Muscle of arm (tissue), 12 donors: Measurements from ENCODE around the gene NPLOC4. TPM values are rescaled to one million over a fixed set of nuclear protein-coding genes. Genes with fewer than 3 reads are reported as not detected.
"Not testable (repeated sequence)": the region's sequence is repeated elsewhere in the genome, so short reads cannot be mapped to it uniquely, and the experiment has no call there.

Experiments used
- DNase-seq: peaks from one replicate; pipeline ENCODE4 v3.0.0-alpha.2; 2013
- polyA plus RNA-seq, 12 donors: library from polyadenylated mRNA; unstranded; fragments of 120-200 nt; gene quantifications; one replicate each; pipeline ENCODE4 v1.2.1, GENCODE V29; 2013; ENCODE audit not compliant: insufficient read length in 12 of 12

The NPLOC4 gene
- polyA plus RNA-seq, 12 donors: 48.7 to 63.7 (median 58.9) TPM; not detected in 1

- no peak for DNase-seq
Measured at GRCh38 chr17:81535480-81536298, 101.2 kb downstream of the NPLOC4 start.

DNA sequence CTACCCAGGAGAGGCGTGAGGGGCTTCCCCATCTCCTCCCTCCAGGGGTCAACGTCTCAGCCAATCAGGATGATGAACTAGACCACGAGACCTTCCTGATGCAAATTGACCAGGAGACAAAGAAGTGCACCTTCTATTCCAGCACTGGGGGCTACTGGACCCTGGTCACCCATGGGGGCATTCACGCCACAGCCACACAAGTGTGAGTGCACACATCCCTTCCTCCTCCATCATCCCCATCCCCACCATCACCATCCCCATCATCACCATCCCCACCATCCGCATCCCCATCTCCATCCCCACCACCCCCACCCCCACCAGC is 101.9 kb downstream of the NPLOC4 start:
- DNase-seq: no peak

- no peak for DNase-seq
Measured at GRCh38 chr17:81534157-81535006, 102.5 kb downstream of the NPLOC4 start.

DNA sequence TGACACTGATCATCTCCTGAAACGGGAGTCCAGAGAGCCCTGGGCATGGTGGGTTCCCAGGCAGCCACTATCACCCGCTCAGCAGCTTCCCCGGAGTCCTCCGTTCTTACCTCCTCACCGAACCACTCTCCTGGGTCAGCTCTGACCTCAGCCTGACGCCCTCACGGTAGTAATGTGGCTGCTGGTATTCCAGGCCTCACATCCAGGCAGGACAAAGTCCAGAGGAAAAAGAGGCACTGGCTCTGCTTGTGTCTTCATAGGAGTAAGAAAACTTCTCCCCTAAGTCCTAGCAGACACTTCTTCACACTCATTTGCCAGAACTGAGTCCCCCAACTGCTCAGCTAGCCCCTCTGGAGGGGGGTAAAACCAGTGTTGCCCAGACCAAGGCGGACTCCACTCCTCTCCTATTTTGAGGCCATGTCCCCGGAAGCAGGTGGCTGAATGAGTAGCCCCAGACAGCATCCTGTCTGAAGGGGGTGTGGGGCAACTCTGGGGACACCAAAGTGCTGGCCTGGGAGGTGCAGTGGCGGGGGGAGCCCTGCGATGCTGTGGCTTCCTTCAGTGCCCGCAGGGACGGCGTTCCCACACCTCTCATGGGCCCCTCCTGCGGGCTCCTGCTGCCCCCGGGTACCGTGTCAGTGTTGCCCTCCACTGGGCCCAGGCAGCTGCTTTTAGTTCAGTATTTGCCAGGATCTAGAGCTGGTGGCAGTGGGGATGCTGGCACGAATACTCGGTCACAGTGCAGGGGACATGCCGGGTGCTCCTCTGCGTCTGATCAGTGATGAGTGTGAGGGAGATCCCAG is 103.4 kb downstream of the NPLOC4 start:
- no peak for DNase-seq

DNA sequence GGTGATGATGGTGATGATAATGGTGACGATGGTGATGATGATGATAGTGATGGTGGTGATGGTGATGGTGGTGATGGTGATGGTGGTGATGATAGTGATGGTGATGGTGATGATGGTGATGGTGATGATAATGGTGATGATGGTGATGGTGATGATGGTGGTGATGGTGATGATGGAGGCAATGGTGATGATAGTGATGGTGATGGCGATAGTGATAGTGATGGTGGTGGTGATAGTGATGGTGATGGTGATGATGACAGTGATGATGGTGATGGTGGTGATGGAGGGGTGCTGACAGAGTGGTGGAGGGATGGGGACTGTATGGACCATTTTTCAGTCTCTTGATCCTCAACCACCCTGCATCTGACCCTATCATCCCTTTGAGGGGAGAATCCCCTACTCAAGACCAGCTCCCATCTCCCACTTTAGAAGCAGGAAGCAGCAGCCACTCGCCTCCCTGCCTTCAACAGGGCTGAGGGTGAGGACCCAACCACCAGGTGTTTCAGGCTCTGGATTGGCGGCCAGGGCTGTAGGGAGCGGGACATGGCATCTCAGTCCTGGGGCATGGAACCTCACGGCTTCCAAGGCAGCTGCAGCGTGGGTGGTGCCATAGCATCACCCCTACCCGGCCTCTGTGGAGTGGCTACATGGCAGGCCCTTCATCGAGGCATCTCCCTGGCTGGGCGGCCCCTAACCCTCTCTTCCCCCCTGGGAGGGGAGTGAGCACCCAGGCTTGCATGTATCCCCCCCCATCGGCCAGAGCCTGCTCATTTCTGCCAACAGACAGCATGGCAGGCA is 104.2 kb downstream of the NPLOC4 start:
- no peak for DNase-seq

- not testable (repeated sequence) for DNase-seq
Measured at GRCh38 chr17:81531998-81532404, 104.9 kb downstream of the NPLOC4 start.

GRCh38 chr17:81531013-81531412 is 105.9 kb downstream of the NPLOC4 start:
- not testable (repeated sequence) for DNase-seq

DNA sequence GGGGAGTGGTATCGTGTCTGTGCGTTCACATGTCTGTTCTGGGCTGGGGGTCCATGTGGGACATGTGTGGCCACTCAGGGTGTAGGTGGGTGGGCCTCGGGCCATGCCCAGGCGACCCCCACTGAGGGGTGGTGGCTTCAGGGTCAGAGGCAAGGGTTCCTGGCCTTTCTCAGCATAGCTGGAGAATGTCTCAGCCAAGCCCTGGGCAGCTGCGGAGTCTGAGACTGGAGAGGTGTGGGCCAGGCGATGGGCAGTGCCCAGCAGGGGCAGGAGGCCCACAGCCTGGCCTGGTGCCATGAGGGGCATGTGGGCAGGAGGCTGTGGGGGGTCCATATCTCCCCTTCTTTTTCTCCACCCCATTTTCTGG is 107.5 kb downstream of the NPLOC4 start:
- no peak for DNase-seq

DNA sequence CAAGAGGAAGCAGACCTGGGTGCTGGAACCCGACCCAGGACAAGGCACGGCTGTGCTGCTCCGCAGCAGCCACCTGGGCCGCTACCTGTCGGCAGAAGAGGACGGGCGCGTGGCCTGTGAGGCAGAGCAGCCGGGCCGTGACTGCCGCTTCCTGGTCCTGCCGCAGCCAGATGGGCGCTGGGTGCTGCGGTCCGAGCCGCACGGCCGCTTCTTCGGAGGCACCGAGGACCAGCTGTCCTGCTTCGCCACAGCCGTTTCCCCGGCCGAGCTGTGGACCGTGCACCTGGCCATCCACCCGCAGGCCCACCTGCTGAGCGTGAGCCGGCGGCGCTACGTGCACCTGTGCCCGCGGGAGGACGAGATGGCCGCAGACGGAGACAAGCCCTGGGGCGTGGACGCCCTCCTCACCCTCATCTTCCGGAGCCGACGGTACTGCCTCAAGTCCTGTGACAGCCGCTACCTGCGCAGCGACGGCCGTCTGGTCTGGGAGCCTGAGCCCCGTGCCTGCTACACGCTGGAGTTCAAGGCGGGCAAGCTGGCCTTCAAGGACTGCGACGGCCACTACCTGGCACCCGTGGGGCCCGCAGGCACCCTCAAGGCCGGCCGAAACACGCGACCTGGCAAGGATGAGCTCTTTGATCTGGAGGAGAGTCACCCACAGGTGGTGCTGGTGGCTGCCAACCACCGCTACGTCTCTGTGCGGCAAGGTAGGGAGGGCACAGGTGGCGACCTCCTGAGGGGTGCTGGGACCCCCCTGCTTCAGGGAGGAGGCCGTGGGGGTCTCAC is 108.1 kb downstream of the NPLOC4 start:
- no peak for DNase-seq

- DNase-seq: no peak
Measured at GRCh38 chr17:81528384-81528650, 108.6 kb downstream of the NPLOC4 start.

DNA sequence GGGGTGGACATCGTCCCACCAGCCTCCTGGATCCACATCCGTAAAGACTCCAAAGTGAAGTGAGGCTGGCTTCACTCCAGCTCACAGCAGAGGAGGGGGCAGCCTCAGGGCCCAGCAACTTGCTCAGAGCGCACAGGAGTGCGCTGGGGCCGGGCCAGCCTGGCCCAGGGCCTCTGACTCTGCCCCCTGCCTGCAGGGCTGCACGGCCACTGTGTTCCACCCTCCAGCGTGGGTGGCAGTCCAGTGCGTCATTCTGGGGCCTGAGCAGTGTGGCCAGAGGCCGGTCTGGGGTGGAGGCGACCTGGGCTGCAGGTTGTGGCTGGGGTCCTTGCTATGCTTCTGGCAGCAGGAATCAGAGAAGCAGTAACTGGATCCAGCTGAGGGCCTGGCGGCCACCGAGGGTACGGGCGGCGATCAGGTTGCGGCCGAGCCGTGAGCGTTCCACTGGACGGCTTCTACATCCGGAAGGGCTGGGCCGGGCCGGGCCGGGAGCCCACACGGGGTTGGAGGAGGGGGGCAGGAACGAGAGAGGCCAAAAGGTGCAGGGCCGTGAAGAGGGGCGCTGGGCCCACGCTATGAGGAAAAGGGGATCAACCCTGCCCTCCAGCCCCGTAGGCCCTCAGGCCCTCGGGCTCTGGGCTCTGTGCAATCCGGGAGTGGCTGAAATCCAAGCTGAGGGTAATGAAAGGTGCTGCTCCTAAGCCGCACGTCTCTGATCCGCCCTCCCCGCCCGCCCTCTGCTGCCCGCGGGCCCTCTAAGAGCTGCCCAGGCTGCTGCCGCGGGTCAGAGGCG is 109.1 kb downstream of the NPLOC4 start, which contains the start of gene FSCN2:
Gene FSCN2, plus strand, starts transcription at position 787 of the 793 bp plus-strand sequence. CDS start 155 bp downstream, outside the sequence.
- no peak for DNase-seq

GRCh38 chr17:81526662-81527571 is 110.0 kb downstream of the NPLOC4 start:
- DNase-seq: no peak

GRCh38 chr17:81524865-81525159 is 112.1 kb downstream of the NPLOC4 start:
- DNase-seq: no peak

GRCh38 chr17:81524039-81524864 is 112.7 kb downstream of the NPLOC4 start:
- no peak for DNase-seq

DNA sequence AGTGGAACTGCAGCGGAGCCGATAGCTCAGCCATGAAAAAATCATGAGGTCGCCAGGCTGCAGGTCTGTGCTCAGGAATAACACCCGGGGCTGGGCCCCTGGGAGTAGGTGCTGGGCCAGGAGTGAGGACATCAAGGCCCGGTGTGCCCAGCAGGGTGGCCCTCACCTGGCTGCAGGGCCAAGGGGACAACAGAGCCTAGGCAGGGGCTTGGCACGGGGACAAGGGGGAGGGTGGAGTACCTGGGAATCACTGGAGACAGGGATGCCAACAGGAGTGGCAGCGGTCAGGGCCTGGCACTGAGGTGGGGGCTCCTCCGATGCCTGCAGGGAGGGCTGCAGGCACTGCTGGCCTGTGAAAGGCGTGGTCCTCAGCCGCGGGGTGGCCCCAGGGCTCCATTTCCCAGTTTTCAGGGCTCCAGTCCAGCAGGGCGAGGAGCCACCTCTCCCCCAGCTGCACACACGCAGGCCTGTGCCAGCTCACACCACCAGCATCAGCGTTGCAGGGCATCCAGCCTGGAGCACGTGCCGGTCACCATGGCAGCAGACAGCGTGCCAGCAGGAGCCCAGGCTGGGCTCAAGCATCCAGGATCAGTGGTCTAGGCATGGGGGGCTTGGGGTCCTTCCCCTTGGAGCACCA is 113.4 kb downstream of the NPLOC4 start:
- no peak for DNase-seq

- DNase-seq: no peak
Measured at GRCh38 chr17:81522491-81523401, 114.2 kb downstream of the NPLOC4 start.
